Measurements from ENCODE around the gene RAB35.

RAB35 gene

GRCh38 chr12:120064054-120064940, 52.3 kb downstream of the RAB35 start (continued):
- TF ChIP-seq ZNF341 (tag by site-specific recombination; IDR thresholded peaks at IDR 0.05; ENCODE audit: low read depth) (no peak), ZNF248 (tag by site-specific recombination; IDR thresholded peaks at IDR 0.05) (no peak), HOXA7 (CRISPR knock-in tag; IDR thresholded peaks at IDR 0.05; ENCODE audit: borderline replicate concordance) (no peak), ZNF529 (tag by site-specific recombination; IDR thresholded peaks at IDR 0.05; ENCODE audit: insufficient replicate concordance) (no peak), ZNF623 (tag by site-specific recombination; IDR thresholded peaks at IDR 0.05) (no peak), ZNF280C (tag by site-specific recombination; IDR thresholded peaks at IDR 0.05) (no peak)

GRCh38 chr12:120062976-120063579, 53.5 kb downstream of the RAB35 start:
- CTCF ChIA-PET, result interaction anchor here (0.7 kb wide), 1 partner anchor 1410 kb away, joined by 5 read pairs; no protein-coding TSS in a partner anchor
- POLR2A ChIA-PET, result no interaction called here
- H3K4me1 ChIP-seq (ENCODE audit: control insufficient read depth, insufficient read depth, low read length), result no peaks in the 10 kb centered on the region
- H3K27ac ChIP-seq (ENCODE audit: extremely low read depth, low read depth, low read length), result no peak overlapping the region
- TF ChIP-seq ZNF830 (tag by site-specific recombination; IDR thresholded peaks at IDR 0.05; ENCODE audit: low read depth) (no peak), ZNF280C (tag by site-specific recombination; IDR thresholded peaks at IDR 0.05) (no peak), ZBTB11 (tag by site-specific recombination; conservative IDR thresholded peaks at IDR 0.05; ENCODE audit: low read depth) (no peak), ZNF664 (tag by site-specific recombination; IDR thresholded peaks at IDR 0.05) (no peak), ZFHX2 (tag by site-specific recombination; conservative IDR thresholded peaks at IDR 0.05) (no peak), ATF2 (tag by site-specific recombination; IDR thresholded peaks at IDR 0.05; ENCODE audit: low read depth) (no peak), KLF7 (tag by site-specific recombination; IDR thresholded peaks at IDR 0.05; ENCODE audit: borderline replicate concordance) (no peak), ZNF202 (tag by site-specific recombination; IDR thresholded peaks at IDR 0.05; ENCODE audit: borderline replicate concordance) (no peak), GLIS2 (tag by site-specific recombination; IDR thresholded peaks at IDR 0.05) (no peak), ZNF488 (tag by site-specific recombination; IDR thresholded peaks at IDR 0.05) (no peak), KLF9 (tag by site-specific recombination; IDR thresholded peaks at IDR 0.05; ENCODE audit: low read depth) (no peak), TCF7L2 (IDR thresholded peaks at IDR 0.05; ENCODE audit: borderline replicate concordance, low read depth, low read length) (no peak), KLF10 (tag by site-specific recombination; IDR thresholded peaks at IDR 0.05) (no peak), ZSCAN16 (tag by site-specific recombination; IDR thresholded peaks at IDR 0.05) (no peak), ZNF501 (tag by site-specific recombination; IDR thresholded peaks at IDR 0.05) (no peak), ZNF416 (tag by site-specific recombination; IDR thresholded peaks at IDR 0.05) (no peak), REPIN1 (tag by site-specific recombination; IDR thresholded peaks at IDR 0.05; ENCODE audit: low read depth) (no peak), ZNF561 (tag by site-specific recombination; IDR thresholded peaks at IDR 0.05; ENCODE audit: borderline replicate concordance) (no peak), ZNF324 (tag by site-specific recombination; IDR thresholded peaks at IDR 0.05) (no peak), MZF1 (tag by site-specific recombination; IDR thresholded peaks at IDR 0.05; ENCODE audit: borderline replicate concordance) (no peak)
- no peaks in the 10 kb centered on the region for H3K36me3 ChIP-seq (ENCODE audit: control insufficient read depth in 2 of 2, insufficient read depth in 1 of 2, low read length in 2 of 2)
- no peak overlapping the region for H3K4me3 ChIP-seq (ENCODE audit: low read depth, low read length)
- H3K9me3 ChIP-seq (ENCODE audit: control insufficient read depth, insufficient read depth, low read depth, low read length), result no peaks in the 10 kb centered on the region

All from HEK293 (cell line).